Osteocyte (in vitro differentiated cells): ENCODE results near the gene GRB10. TPM values are rescaled to one million over a fixed set of nuclear protein-coding genes. Genes with fewer than 3 reads are reported as not detected.

Experiments used
- DNase-seq: peaks from one replicate; pipeline ENCODE4 v3.0.0; 2021; ENCODE audit warnings: mixed read lengths; ENCODE audit not compliant: unreplicated experiment; ENCODE audit errors: extremely low spot score
- H3K27ac Mint-ChIP-seq: one replicate; pipeline ENCODE4 v1.8.0; 2021; ENCODE audit warnings: mild to moderate bottlenecking, mixed read lengths; ENCODE audit not compliant: unreplicated experiment
- H3K27me3 Mint-ChIP-seq: one replicate; pipeline ENCODE4 v1.8.0; 2021; ENCODE audit warnings: mixed read lengths; ENCODE audit not compliant: unreplicated experiment
- H3K36me3 Mint-ChIP-seq: one replicate; pipeline ENCODE4 v1.8.0; 2021; ENCODE audit warnings: mixed read lengths; ENCODE audit not compliant: unreplicated experiment
- H3K4me1 Mint-ChIP-seq: one replicate; pipeline ENCODE4 v1.8.0; 2021; ENCODE audit warnings: mixed read lengths; ENCODE audit not compliant: unreplicated experiment
- H3K4me3 Mint-ChIP-seq: one replicate; pipeline ENCODE4 v1.8.0; 2021; ENCODE audit warnings: mild to moderate bottlenecking, moderate library complexity, mixed read lengths; ENCODE audit not compliant: unreplicated experiment
- H3K9me3 Mint-ChIP-seq: one replicate; pipeline ENCODE4 v1.8.0; 2021; ENCODE audit warnings: mixed read lengths; ENCODE audit not compliant: unreplicated experiment
- total RNA-seq: library from RNA; stranded (reverse); gene quantifications from 2 replicates; pipeline ENCODE4 v1.2.1, GENCODE V29; 2021
- TF ChIP-seq, protein P1 (sequence below): fragments of 200-600 bp; sonication (generic); IDR thresholded peaks from 2 replicates; pipeline ENCODE4 v1.5.0; 2021; ENCODE audit warnings: antibody characterized with exemption, mild to moderate bottlenecking, moderate library complexity

Gene GRB10
- total RNA-seq, 1 donor from 2014 or later, result 51.3 TPM

- Mint-ChIP-seq H3K27me3 (no peaks in the 10 kb centered on the region), H3K4me1 (no peaks in the 10 kb centered on the region), H3K27ac (no peak overlapping the region), H3K36me3 (peaks cover 37% of the 10 kb centered on the region), H3K4me3 (no peak overlapping the region), H3K9me3 (no peaks in the 10 kb centered on the region)
- no peak for DNase-seq
- TF ChIP-seq, protein P1, sequence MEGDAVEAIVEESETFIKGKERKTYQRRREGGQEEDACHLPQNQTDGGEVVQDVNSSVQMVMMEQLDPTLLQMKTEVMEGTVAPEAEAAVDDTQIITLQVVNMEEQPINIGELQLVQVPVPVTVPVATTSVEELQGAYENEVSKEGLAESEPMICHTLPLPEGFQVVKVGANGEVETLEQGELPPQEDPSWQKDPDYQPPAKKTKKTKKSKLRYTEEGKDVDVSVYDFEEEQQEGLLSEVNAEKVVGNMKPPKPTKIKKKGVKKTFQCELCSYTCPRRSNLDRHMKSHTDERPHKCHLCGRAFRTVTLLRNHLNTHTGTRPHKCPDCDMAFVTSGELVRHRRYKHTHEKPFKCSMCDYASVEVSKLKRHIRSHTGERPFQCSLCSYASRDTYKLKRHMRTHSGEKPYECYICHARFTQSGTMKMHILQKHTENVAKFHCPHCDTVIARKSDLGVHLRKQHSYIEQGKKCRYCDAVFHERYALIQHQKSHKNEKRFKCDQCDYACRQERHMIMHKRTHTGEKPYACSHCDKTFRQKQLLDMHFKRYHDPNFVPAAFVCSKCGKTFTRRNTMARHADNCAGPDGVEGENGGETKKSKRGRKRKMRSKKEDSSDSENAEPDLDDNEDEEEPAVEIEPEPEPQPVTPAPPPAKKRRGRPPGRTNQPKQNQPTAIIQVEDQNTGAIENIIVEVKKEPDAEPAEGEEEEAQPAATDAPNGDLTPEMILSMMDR, result no peak
These were observed 161.5 kb downstream of the GRB10 start for GRCh38 chr7:50621206-50621605.

DNA sequence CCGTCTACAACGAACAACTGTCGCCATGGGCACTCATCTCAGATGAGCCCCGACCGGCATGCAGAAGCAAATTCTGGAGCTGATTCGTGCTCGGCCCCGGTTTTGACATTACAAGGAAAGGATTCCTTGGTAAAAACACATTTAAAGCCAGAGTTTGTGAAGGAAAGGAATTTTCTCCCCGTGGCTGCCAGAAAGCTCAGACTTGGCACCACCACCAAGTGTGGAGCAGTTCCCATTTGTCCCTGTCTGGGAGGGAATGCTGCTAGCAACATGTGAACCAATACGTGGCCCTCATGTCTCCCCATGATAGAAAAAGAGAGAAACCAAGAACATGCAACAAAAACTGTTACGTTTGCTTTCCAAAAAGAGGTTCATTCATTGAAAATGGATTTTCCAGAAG lies 162.3 kb downstream of the GRB10 start:
- no peaks in the 10 kb centered on the region for H3K27me3 Mint-ChIP-seq
- no peak overlapping the region for H3K27ac Mint-ChIP-seq
- H3K36me3 Mint-ChIP-seq, result peaks cover 40% of the 10 kb centered on the region
- TF ChIP-seq, protein P1, result no peak
- no peaks in the 10 kb centered on the region for H3K4me1 Mint-ChIP-seq
- DNase-seq, result no peak
- no peaks in the 10 kb centered on the region for H3K9me3 Mint-ChIP-seq
- H3K4me3 Mint-ChIP-seq, result no peak overlapping the region

- Mint-ChIP-seq H3K9me3 (no peaks in the 10 kb centered on the region), H3K4me1 (no peaks in the 10 kb centered on the region), H3K27ac (no peak overlapping the region), H3K36me3 (peaks cover 39% of the 10 kb centered on the region), H3K4me3 (no peak overlapping the region), H3K27me3 (no peaks in the 10 kb centered on the region)
- TF ChIP-seq, protein P1, result no peak
- no peak for DNase-seq
These were observed 163.0 kb downstream of the GRB10 start for GRCh38 chr7:50619684-50620083.

DNA sequence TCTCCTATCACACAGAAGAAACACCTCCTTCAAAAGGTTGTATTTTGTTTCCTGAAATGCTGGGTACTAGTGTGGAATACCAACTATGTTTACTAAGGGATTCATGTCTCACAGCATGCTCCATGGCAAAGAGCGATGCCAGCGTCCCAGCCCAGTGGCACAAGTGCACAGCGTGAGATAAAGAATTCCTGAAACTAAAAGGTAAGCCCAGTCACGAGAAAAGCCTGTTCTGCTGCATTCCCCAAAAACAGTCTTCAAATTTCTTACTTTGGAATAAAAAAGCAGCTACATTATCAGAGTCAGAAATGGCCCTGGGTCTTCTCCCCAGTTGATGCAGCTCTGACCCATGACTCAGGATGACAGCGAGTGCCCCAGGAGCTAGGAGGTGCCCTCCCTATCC lies 164.4 kb downstream of the GRB10 start:
- no peaks in the 10 kb centered on the region for H3K27me3 Mint-ChIP-seq
- H3K4me1 Mint-ChIP-seq, result no peaks in the 10 kb centered on the region
- H3K4me3 Mint-ChIP-seq, result no peak overlapping the region
- no peak overlapping the region for H3K27ac Mint-ChIP-seq
- H3K36me3 Mint-ChIP-seq, result peaks cover 36% of the 10 kb centered on the region
- TF ChIP-seq, protein P1, result no peak
- DNase-seq, result no peak
- H3K9me3 Mint-ChIP-seq, result no peaks in the 10 kb centered on the region

DNA sequence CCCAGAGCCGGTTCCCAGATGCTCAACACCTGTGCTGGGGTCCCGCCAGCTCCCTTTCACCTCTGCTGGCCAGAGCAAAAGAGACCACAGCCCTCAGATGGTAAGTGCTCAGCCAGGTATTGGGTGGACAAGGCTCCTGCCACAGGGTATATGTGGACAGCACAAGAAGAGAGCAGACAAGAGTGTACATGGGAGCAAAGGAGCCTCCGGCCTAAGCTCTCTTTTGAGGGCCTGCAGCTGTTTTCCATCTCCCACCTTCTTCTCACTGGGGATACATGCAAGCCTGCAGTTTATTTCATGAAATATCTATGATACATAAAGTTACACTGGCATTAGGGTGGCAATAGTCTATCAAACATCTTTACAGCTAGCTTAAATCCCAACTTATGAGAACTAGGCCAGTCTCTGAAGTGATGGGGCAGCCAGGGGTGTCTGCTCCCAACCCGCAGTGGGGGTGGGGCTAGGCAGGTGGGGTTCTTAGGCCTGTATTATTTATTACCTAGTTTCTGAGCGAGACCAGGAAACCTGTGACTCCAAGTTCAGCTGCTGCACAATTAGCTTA lies 167.1 kb downstream of the GRB10 start:
- Mint-ChIP-seq H3K9me3 (no peaks in the 10 kb centered on the region), H3K27me3 (no peaks in the 10 kb centered on the region), H3K27ac (no peak overlapping the region), H3K36me3 (peaks cover 52% of the 10 kb centered on the region), H3K4me3 (no peak overlapping the region), H3K4me1 (no peaks in the 10 kb centered on the region)
- no peak for DNase-seq
- TF ChIP-seq, protein P1, result no peak
